HG03280 (cell line): ENCODE measurements around the gene CTIF.

ENCODE experiments used
- ATAC-seq: cut with Tn5 transposase; IDR thresholded peaks from one replicate; pipeline ENCODE4 v1.9.1; 2021; ENCODE audit warnings: mild to moderate bottlenecking, moderate library complexity; ENCODE audit not compliant: unreplicated experiment

The CTIF gene

GRCh38 chr18:48766026-48766425 is 227.2 kb downstream of the CTIF start:
- ATAC-seq, result no peak

- ATAC-seq, result no peak
Observed at GRCh38 chr18:48766487-48766886, 227.7 kb downstream of the CTIF start.

DNA sequence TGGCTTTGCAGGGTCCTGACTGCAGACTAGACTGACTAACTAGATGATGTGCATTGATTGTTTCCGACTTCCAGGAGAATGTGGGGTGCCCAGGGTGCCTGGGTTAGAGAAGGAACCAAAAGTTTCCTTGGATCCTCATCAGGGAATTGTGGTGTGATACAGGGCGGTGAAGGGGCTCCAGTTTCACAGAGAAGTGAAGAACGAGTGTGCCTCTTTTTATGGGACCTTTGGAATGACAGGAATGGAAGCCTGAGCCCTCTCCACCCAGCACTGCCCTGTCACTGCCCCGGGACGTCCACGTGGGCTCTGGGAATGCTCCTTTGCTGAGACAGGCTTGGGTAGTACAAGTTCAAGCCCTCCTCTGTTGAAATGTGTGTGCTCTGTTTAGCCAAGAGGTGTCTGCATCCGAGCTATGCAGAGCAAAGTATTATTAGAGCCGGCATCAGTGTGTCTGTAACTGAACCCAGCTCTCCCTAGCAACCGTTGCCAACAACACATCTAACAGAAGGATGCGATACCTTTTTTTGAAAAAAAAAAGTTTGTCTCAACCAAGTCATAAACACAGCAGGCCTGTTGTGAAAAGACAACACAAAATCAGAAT is 228.4 kb downstream of the CTIF start:
- peak; percentile 61 for ATAC-seq

DNA sequence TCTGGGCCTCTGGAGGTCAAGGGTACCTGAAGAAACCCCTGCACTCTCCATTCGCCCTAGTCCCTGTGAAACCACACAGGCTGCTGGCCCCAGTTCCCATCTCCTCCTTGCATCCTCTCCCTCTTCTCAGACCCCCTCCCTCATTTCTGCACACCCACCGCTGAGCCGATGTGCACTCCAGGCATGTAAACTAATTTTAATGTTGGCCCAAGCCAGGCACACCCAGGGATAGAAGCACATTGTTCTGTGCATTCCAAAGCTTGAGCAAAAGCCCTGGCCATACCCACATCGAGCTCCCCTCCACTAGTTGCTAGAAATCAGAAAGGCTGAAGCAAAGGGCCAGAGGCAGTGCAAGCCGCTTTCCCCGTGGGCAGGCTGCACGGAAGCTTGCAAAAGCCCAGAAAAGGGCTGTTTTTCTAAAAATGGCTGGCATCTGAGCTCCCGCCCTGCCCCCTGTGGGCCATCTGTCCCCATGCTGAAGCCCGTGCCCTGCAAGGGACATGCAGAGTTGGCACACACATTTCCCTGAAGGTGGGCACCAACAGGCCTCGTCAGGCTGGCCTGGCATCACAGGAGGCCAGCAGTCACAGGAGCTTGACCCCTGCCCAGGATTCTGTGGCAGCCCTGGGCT is 230.3 kb downstream of the CTIF start:
- ATAC-seq, result no peak

DNA sequence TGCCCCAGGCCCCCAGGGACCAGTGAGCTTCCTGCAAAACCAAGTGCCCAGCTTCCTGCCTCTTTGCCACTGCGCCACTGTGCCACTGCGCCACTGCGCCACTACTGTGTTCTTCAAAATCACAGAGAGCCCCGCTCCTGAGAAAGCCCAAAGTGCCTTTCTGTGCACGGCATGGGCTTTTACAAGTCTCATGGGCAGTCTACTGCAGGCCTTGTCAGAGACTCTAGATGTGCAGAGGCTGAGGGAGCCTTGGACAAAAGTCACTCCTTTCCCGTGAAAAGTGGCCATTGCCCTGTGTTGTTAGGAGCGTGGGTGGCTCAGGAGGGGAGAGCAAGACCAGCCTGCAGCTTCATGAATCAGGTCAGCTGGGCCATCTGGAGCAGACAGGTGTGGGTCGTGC is 231.4 kb downstream of the CTIF start:
- ATAC-seq, result no peak

- no peak for ATAC-seq
Observed at GRCh38 chr18:48771641-48772375, 233.0 kb downstream of the CTIF start.

DNA sequence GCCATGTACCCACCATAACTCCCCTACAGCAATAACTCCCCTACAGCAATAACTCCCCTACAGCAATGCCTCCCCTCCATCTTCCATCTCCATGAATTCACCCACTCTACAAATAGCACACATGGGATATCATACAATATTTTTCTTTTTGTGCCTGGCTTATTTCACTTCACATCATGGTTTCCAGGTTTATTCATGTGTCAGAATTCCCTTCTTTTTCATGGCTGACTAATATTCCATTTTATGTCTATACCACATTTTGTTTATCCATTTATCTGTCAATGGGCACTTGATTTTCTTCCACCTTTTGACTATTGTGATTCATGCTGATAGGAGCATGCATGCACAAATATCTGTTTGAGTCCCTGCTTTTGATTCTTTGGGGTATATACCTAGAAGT is 233.6 kb downstream of the CTIF start:
- ATAC-seq, result no peak

GRCh38 chr18:48773821-48774220 is 235.0 kb downstream of the CTIF start:
- no peak for ATAC-seq

DNA sequence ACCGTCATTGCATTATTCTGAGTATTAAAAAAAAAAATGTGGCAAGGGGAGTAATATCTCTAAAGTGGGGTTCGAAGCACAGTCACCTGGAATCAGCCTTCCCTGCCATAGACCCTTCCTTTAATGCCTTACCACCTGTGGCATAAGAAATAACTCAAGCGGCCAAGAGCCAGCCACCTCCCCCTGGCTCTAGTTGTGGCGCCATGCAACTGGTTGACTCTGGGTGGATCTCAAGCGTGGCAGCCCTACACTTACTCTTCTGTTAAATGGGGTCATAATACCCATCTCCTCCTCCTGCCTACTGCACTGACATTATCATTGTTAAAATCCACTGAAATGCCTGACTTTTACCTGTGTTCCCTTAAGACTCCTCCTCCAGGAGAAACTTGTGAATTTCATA is 236.1 kb downstream of the CTIF start:
- ATAC-seq, result no peak

- ATAC-seq, result no peak
Observed at GRCh38 chr18:48775372-48776155, 236.7 kb downstream of the CTIF start.

- ATAC-seq, result no peak
Observed at GRCh38 chr18:48776156-48776555, 237.3 kb downstream of the CTIF start.

- ATAC-seq, result no peak
Observed at GRCh38 chr18:48776641-48777025, 237.8 kb downstream of the CTIF start.

DNA sequence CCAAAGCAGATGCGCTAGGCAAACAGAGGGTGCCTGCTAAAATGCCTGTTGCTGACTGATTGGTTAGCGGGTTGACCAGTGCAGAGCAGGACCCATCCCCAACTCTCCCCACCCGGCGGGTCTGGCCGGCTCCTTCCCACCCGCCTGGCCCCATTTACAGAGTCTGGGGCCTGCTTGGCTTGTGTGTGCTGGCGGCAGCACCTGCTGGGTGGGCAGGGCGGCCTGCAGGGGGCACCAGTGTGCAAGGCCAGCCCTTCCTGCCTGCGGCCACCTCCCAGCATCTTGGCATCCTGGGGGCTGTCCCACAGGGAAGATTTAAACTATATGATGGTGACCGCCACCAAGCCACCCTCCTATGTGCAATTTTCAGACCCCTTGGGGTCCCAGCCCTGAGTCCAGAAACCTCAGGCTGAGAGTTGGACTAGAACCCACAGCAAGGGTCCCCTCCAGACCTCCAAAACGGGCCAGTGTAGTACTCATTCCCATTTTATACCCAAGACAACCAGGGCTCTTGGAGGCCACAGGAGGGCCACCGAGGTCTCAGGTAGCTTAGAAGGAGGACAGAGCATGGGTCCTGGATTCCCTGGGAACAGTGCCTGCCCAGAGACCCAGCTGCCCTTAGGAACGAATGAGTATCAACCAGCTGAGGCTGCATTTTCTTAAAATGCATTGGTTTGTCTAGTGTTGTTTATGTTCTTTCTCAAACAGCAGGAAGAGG is 238.4 kb downstream of the CTIF start:
- ATAC-seq, result peak; percentile 72

DNA sequence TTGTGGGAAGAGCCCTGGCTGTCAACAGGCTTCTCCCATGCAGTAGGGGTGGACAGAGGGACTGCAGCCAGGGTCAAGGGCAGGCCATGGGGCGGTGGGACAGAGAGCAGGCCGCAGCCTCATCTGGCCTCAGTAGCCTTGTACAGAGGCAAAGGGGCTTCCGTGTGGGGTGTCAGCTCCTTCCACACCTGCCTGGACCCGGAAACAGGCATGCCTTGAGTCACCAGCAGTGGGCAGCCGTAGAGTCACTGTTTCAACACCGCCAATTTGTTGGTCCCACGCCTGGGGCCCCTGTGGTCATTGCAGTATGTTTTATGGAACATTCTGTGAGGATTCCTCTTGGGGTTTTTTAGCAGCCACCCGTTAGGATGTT is 238.9 kb downstream of the CTIF start:
- no peak for ATAC-seq

GRCh38 chr18:48778344-48779011 is 239.6 kb downstream of the CTIF start:
- no peak for ATAC-seq

GRCh38 chr18:48779462-48779861 is 240.6 kb downstream of the CTIF start:
- ATAC-seq, result no peak

DNA sequence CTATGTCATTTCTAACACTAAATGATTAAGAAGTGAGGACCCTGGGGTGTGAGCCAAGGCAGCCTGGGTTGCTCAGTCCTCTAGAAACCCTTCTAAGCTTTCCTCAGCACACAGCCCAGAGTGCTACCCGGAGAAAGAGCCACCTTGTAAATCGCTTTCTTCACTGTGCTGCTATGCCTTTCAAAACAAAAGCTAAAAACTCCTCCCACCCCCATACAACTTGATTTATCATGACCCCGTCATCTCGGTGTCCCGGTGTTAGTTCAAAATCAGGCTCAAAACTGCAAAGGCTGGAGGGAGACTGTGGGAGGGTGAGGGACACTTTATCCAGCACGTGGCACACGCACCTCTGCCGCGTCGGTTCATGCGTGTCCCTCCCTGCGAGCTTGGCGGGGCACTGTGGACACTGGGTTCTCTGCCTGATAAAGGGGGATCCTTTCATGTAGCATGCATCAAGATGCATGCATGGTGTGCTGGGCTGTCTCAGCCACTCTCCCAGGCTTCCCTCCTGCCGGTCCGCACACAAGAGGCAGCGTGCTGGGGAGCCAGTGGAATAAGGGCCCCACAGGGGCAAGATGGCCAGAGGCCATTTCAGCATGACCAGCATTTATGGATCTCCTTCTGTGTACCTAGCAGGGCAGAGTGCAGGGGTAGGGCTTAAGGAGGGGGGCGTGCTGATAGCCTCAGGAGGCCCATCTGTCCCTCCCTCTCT is 241.5 kb downstream of the CTIF start:
- no peak for ATAC-seq

DNA sequence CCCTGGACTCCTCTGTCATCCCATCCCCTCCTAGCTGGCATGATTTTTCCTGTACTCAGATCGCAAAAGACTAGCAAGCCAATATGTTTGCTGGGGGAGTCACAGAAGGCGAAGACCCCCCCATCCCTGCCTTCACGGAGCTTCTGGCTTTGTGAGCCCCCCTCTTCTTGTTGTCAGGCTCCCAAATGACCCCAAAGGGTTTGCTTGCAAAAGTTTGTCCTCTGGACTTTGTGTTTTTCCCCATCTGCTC is 242.0 kb downstream of the CTIF start:
- ATAC-seq, result no peak

- ATAC-seq, result no peak
Observed at GRCh38 chr18:48781163-48781987, 242.5 kb downstream of the CTIF start.
